Astrocyte (in vitro differentiated cells and primary cell): ENCODE measurements around the gene EPN2.

Experiments
- EZH2 ChIP-seq: IDR thresholded peaks from 2 replicates; pipeline ENCODE4 v1.6.1; 2012; ENCODE audit warnings: mild to moderate bottlenecking, low read length, inconsistent platforms; ENCODE audit not compliant: insufficient read depth
- TF ChIP-seq, protein P1 (sequence below): IDR thresholded peaks from 2 replicates; pipeline ENCODE4 v1.5.1; 2011; ENCODE audit warnings: low read depth, mild to moderate bottlenecking, inconsistent platforms, low read length, moderate library complexity; ENCODE audit not compliant: insufficient read depth

DNA sequence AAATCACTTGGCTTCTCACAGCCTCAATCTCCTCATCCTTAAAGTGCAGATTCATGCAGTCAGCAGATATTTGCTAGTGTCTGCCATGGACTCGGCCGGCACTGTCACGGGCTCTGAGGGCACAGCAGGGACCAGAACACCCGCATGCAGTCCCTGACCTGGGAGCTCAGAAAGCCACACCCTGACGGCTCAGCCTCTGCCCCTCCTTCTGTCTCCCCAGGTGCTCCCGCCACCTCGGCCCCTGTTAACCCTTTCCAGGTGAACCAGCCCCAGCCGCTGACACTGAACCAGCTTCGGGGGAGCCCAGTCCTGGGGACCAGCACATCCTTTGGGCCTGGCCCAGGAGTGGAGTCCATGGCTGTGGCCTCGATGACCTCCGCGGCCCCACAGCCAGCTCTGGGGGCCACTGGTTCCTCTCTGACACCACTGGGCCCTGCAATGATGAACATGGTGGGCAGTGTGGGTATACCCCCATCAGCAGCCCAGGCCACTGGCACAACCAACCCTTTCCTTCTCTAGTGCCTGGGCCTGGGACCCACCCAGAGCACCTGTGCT is 96.6 kb downstream of the EPN2 start:
- TF ChIP-seq, protein P1, sequence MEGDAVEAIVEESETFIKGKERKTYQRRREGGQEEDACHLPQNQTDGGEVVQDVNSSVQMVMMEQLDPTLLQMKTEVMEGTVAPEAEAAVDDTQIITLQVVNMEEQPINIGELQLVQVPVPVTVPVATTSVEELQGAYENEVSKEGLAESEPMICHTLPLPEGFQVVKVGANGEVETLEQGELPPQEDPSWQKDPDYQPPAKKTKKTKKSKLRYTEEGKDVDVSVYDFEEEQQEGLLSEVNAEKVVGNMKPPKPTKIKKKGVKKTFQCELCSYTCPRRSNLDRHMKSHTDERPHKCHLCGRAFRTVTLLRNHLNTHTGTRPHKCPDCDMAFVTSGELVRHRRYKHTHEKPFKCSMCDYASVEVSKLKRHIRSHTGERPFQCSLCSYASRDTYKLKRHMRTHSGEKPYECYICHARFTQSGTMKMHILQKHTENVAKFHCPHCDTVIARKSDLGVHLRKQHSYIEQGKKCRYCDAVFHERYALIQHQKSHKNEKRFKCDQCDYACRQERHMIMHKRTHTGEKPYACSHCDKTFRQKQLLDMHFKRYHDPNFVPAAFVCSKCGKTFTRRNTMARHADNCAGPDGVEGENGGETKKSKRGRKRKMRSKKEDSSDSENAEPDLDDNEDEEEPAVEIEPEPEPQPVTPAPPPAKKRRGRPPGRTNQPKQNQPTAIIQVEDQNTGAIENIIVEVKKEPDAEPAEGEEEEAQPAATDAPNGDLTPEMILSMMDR: no peak
- TF ChIP-seq EZH2: no peak
